Central memory CD8-positive, alpha-beta T cell (primary cell): ENCODE results near the gene ARL15.

Source experiments
- ATAC-seq: fragments of 150-1000 bp; cut with Tn5 transposase; replicated peaks from 2 replicates; pipeline ENCODE4 v1.10.0; 2022; ENCODE audit warnings: mild to moderate bottlenecking, moderate FRiP score, moderate number of reproducible peaks; ENCODE audit not compliant: poor library complexity, severe bottlenecking; ENCODE audit errors: extremely low read depth
- DNase-seq, 2 donors: peaks; one replicate each; pipeline ENCODE4 v3.0.0; 2021; ENCODE audit warnings: low spot score in 2 of 2
- H3K27ac Mint-ChIP-seq: one replicate; pipeline ENCODE4 v1.8.0; 2022; ENCODE audit warnings: low read depth, mild to moderate bottlenecking, moderate library complexity, mixed read lengths
- H3K27me3 Mint-ChIP-seq: one replicate; pipeline ENCODE4 v1.8.0; 2022; ENCODE audit warnings: mixed read lengths
- H3K36me3 Mint-ChIP-seq: one replicate; pipeline ENCODE4 v1.8.0; 2022; ENCODE audit warnings: mild to moderate bottlenecking, moderate library complexity, mixed read lengths; ENCODE audit not compliant: insufficient read depth
- H3K4me1 Mint-ChIP-seq: one replicate; pipeline ENCODE4 v1.8.0; 2022; ENCODE audit warnings: mixed read lengths
- H3K4me3 Mint-ChIP-seq: one replicate; pipeline ENCODE4 v1.8.0; 2022; ENCODE audit warnings: mild to moderate bottlenecking, moderate library complexity, mixed read lengths
- H3K9me3 Mint-ChIP-seq: one replicate; pipeline ENCODE4 v1.8.0; 2022; ENCODE audit warnings: mixed read lengths

The ARL15 gene

DNA sequence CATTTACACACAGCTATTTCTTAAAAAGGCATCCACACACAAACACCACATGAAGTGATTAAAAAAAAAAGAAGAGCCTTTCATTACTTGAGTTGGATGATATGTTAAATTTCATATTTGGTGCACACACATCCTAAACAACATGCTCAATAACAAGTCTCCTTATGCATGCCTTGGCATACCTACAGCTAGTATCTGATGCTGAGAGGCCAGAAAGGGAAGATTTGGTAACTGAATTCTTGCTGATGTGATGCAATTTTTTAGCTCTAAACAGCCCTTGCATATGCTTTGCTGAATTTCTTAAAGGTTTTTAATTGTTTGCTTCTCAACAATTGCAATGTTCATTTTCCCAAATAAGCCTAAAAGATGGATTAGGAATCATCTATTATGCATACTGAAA is 338.8 kb downstream of the ARL15 start:
- Mint-ChIP-seq H3K4me1 (no peaks in the 10 kb centered on the region), H3K9me3 (no peaks in the 10 kb centered on the region), H3K36me3 (no peaks in the 10 kb centered on the region), H3K4me3 (no peak overlapping the region), H3K27ac (no peak overlapping the region), H3K27me3 (no peaks in the 10 kb centered on the region)
- DNase-seq, result no peak
- ATAC-seq, result no peak

GRCh38 chr5:53971131-53971530 is 339.2 kb downstream of the ARL15 start:
- no peaks in the 10 kb centered on the region for H3K9me3 Mint-ChIP-seq
- H3K36me3 Mint-ChIP-seq, result no peaks in the 10 kb centered on the region
- no peaks in the 10 kb centered on the region for H3K4me1 Mint-ChIP-seq
- H3K27me3 Mint-ChIP-seq, result no peaks in the 10 kb centered on the region
- no peak for ATAC-seq
- H3K4me3 Mint-ChIP-seq, result no peak overlapping the region
- no peak for DNase-seq
- no peak overlapping the region for H3K27ac Mint-ChIP-seq

- H3K27me3 Mint-ChIP-seq, result no peaks in the 10 kb centered on the region
- no peaks in the 10 kb centered on the region for H3K36me3 Mint-ChIP-seq
- H3K4me3 Mint-ChIP-seq, result no peak overlapping the region
- no peaks in the 10 kb centered on the region for H3K4me1 Mint-ChIP-seq
- no peaks in the 10 kb centered on the region for H3K9me3 Mint-ChIP-seq
- DNase-seq (no peak), ATAC-seq (no peak)
- no peak overlapping the region for H3K27ac Mint-ChIP-seq
Measured at GRCh38 chr5:53970475-53970874, 339.9 kb downstream of the ARL15 start.

GRCh38 chr5:53969176-53969730 is 341.1 kb downstream of the ARL15 start:
- no peak for ATAC-seq

GRCh38 chr5:53965459-53965858 is 344.9 kb downstream of the ARL15 start:
- Mint-ChIP-seq H3K27ac (no peak overlapping the region), H3K27me3 (no peaks in the 10 kb centered on the region), H3K36me3 (no peaks in the 10 kb centered on the region), H3K4me1 (no peaks in the 10 kb centered on the region), H3K9me3 (no peaks in the 10 kb centered on the region), H3K4me3 (no peak overlapping the region)
- ATAC-seq (no peak), DNase-seq (no peak)

More at GRCh38 chr5:53969176-53969730, 341.1 kb downstream of the ARL15 start:
- Mint-ChIP-seq H3K4me3 (no peak overlapping the region), H3K4me1 (no peaks in the 10 kb centered on the region), H3K9me3 (no peaks in the 10 kb centered on the region), H3K27me3 (no peaks in the 10 kb centered on the region), H3K36me3 (no peaks in the 10 kb centered on the region), H3K27ac (no peak overlapping the region)
- DNase-seq, result no peak

- no peaks in the 10 kb centered on the region for H3K27me3 Mint-ChIP-seq
- ATAC-seq (no peak), DNase-seq (no peak)
- no peaks in the 10 kb centered on the region for H3K9me3 Mint-ChIP-seq
- no peak overlapping the region for H3K27ac Mint-ChIP-seq
- H3K36me3 Mint-ChIP-seq, result peaks cover 2% of the 10 kb centered on the region
- H3K4me3 Mint-ChIP-seq, result no peak overlapping the region
- H3K4me1 Mint-ChIP-seq, result no peaks in the 10 kb centered on the region
Measured at GRCh38 chr5:53963958-53964357, 346.4 kb downstream of the ARL15 start.

DNA sequence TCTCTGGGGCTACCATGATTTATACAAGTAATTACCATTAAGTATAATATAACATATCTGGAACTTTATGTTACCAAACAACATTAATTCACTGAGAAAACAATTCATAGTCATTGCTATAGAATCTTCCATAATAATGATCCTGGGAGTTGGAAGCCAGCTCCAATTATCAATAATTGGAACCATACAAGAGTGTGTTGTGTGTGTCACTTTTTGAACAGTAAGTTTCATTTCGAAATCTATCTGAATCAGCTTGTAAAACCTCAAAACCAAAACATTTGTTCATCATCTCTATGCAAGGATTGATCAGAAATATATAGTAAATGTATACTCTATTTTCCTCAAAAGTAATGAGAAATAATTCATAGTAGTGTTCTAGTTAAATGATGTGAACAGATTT is 348.1 kb downstream of the ARL15 start:
- no peak for ATAC-seq
- H3K27me3 Mint-ChIP-seq, result no peaks in the 10 kb centered on the region
- no peak for DNase-seq
- H3K9me3 Mint-ChIP-seq, result no peaks in the 10 kb centered on the region
- H3K4me1 Mint-ChIP-seq, result no peaks in the 10 kb centered on the region
- no peak overlapping the region for H3K27ac Mint-ChIP-seq
- no peak overlapping the region for H3K4me3 Mint-ChIP-seq
- peaks cover 2% of the 10 kb centered on the region for H3K36me3 Mint-ChIP-seq

- Mint-ChIP-seq H3K36me3 (peaks cover 3% of the 10 kb centered on the region), H3K9me3 (peaks cover 10% of the 10 kb centered on the region), H3K27me3 (no peaks in the 10 kb centered on the region), H3K4me1 (no peaks in the 10 kb centered on the region), H3K27ac (no peak overlapping the region), H3K4me3 (no peak overlapping the region)
- ATAC-seq (no peak), DNase-seq (no peak)
Measured at GRCh38 chr5:53956632-53957031, 353.7 kb downstream of the ARL15 start.

DNA sequence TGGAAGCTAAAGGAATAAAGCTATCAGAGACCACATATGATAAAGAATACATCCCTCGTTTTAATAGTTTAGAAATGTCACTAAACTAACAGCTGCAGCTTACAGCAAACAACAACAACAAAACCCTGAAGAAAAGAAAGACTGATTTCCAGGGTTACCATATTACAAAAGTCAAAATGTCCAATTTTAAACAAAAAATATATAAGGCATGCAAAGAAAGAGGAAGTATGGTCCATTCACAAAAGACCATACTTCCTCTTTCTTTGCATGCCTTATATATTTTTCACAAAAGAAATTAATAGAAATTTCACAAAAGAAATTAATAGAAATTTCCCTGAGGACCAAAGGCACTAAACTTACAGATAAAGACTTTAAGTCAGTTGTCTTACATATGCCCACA is 354.2 kb downstream of the ARL15 start:
- Mint-ChIP-seq H3K36me3 (peaks cover 3% of the 10 kb centered on the region), H3K27ac (no peak overlapping the region), H3K4me3 (no peak overlapping the region), H3K9me3 (peaks cover 10% of the 10 kb centered on the region), H3K4me1 (no peaks in the 10 kb centered on the region), H3K27me3 (no peaks in the 10 kb centered on the region)
- DNase-seq (no peak), ATAC-seq (no peak)

GRCh38 chr5:53950621-53951020 is 359.8 kb downstream of the ARL15 start:
- no peak overlapping the region for H3K27ac Mint-ChIP-seq
- ATAC-seq, result no peak
- H3K4me1 Mint-ChIP-seq, result peaks cover 17% of the 10 kb centered on the region
- no peak for DNase-seq
- H3K27me3 Mint-ChIP-seq, result no peaks in the 10 kb centered on the region
- peaks cover 2% of the 10 kb centered on the region for H3K36me3 Mint-ChIP-seq
- H3K4me3 Mint-ChIP-seq, result no peak overlapping the region
- H3K9me3 Mint-ChIP-seq, result no peaks in the 10 kb centered on the region

DNA sequence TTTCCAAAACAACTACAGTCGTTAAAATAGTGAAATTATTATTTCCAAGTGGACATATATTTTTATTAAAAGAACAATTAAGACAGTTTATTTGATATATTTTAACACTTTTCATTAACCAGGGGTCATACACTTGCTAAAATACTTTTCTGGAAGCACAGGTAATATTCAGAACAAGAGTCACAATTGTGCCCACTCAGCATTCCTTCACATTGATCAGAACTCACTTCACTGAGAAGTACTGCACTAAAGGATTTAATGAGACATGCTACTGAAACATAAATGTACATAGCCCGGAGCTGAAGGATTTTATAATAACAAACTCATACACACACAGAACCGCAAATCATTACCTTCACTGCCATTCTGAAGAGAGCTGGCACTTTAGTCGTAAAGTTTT is 361.8 kb downstream of the ARL15 start:
- ATAC-seq, result no peak
- no peak for DNase-seq
- Mint-ChIP-seq H3K4me1 (peaks cover 17% of the 10 kb centered on the region), H3K27me3 (no peaks in the 10 kb centered on the region), H3K36me3 (peaks cover 2% of the 10 kb centered on the region), H3K4me3 (no peak overlapping the region), H3K27ac (no peak overlapping the region), H3K9me3 (no peaks in the 10 kb centered on the region)

DNA sequence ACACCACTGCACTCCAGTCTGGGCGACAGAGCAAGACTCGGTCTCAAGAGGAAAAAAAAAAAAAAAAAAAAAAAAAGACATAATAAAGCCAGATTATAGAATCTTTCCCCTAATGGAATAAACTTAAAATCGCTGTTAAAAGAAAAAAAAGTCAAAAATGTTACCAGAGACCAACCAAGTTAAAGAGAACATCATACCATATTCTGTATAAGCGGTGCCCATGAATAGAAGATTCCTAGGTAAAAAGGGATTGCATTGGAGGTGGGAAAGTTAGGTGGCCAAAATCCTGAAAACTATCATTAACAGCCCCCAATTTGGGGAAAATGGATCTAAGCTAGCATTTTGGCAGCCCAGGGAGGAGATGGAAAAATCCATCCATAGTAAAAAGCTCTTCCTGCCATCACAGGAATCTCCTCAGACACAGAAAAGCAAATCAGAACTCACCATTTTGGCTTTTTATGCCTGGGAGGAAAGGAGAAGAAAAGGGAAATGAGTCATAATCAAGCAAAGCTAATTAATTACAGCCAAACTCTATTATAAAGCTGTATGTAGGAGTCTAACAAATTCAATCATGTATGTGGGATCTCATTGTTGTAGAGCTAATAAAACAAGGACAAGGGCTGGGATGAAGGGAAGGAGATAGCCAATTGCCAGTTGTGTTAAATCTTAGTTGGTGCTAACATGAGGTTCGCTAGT is 363.8 kb downstream of the ARL15 start:
- no peak for ATAC-seq
- H3K27ac Mint-ChIP-seq, result no peak overlapping the region
- peaks cover 1% of the 10 kb centered on the region for H3K36me3 Mint-ChIP-seq

DNA sequence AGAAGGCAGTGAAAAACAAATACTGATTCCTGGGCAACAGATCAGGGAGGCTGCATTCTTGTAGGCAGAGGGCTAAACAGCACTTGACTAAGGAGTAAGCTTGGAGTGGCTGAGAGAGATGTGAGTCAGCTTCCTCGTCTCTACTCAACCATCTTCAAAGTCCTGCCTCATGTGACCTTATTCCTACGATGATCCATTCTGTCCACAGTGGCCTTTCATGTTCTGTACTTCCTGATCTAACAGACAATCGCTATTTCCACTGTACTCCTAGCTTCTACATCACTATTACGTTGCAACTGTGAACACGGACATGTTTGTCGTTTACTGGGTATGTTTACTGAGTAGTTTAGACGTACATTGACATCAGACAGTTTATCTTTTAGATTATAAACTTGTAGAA is 365.4 kb downstream of the ARL15 start:
- ATAC-seq (no peak), DNase-seq (no peak)
- Mint-ChIP-seq H3K4me1 (peaks cover 20% of the 10 kb centered on the region), H3K36me3 (peaks cover 1% of the 10 kb centered on the region), H3K27me3 (no peaks in the 10 kb centered on the region), H3K9me3 (no peaks in the 10 kb centered on the region), H3K4me3 (no peak overlapping the region), H3K27ac (no peak overlapping the region)

More for the DNA sequence above, 363.8 kb downstream of the ARL15 start:
- DNase-seq, result no peak
- Mint-ChIP-seq H3K4me1 (peaks cover 26% of the 10 kb centered on the region), H3K27me3 (no peaks in the 10 kb centered on the region), H3K9me3 (no peaks in the 10 kb centered on the region), H3K4me3 (no peak overlapping the region)
